OCI-LY3 (cell line): Measurements from ENCODE around the gene NFIC.
"Not testable (repeated sequence)": the region's sequence is repeated elsewhere in the genome, so short reads cannot be mapped to it uniquely, and the experiment has no call there.

ENCODE experiments used
- H2AFZ ChIP-seq: fragments of 200-600, 300-600 bp; shearing (Covaris generic); 2 replicates; pipeline ENCODE4 v1.6.0; 2014; ENCODE audit warnings: antibody characterized with exemption, low read depth, low read length
- H3K27ac ChIP-seq: fragments of 200-600, 300-600 bp; sonication (generic); 2 replicates; pipeline ENCODE4 v1.5.1; 2014; ENCODE audit warnings: mild to moderate bottlenecking, low read length, moderate library complexity, mixed read lengths
- H3K27me3 ChIP-seq: fragments of 200-600, 300-600 bp; sonication (generic); 2 replicates; pipeline ENCODE4 v1.6.1; 2014; ENCODE audit warnings: low read depth, low read length, mixed read lengths
- H3K36me3 ChIP-seq: fragments of 200-600, 300-600 bp; sonication (generic); replicated peaks from 2 replicates; pipeline ENCODE3; 2014; ENCODE audit warnings: low read depth, low read length, mixed read lengths
- H3K4me1 ChIP-seq: fragments of 300-600, 200-600 bp; sonication (generic); 2 replicates; pipeline ENCODE4 v1.6.1; 2014; ENCODE audit warnings: low read length, mixed read lengths
- H3K4me2 ChIP-seq: fragments of 200-600, 300-600 bp; sonication (generic); 2 replicates; pipeline ENCODE4 v1.6.1; 2014; ENCODE audit warnings: low read length, mixed read lengths
- H3K4me3 ChIP-seq: fragments of 300-600, 200-600 bp; sonication (generic); 2 replicates; pipeline ENCODE4 v1.5.1; 2014; ENCODE audit warnings: antibody characterized with exemption, mild to moderate bottlenecking, low read length, moderate library complexity
- H3K79me2 ChIP-seq: fragments of 300-600, 200-600 bp; shearing (Covaris generic); 2 replicates; pipeline ENCODE4 v1.6.1; 2014; ENCODE audit warnings: mild to moderate bottlenecking, low read length, mixed read lengths
- H3K9ac ChIP-seq: fragments of 300-600, 200-600 bp; shearing (Covaris generic); 2 replicates; pipeline ENCODE4 v1.6.0; 2014; ENCODE audit warnings: mild to moderate bottlenecking, low read length, moderate library complexity
- H3K9me3 ChIP-seq: fragments of 200-600, 300-600 bp; shearing (Covaris generic); 2 replicates; pipeline ENCODE4 v1.6.1; 2014; ENCODE audit warnings: low read length, mixed read lengths; ENCODE audit not compliant: insufficient read depth
- H4K20me1 ChIP-seq: fragments of 200-600, 300-600 bp; sonication (generic); 2 replicates; pipeline ENCODE4 v1.6.1; 2016; ENCODE audit warnings: low read length, mixed read lengths; ENCODE audit not compliant: insufficient read depth
- CTCF ChIP-seq: fragments of 200-600, 300-600 bp; sonication (generic); IDR thresholded peaks from 2 replicates; pipeline ENCODE4 v1.5.1; 2014; ENCODE audit warnings: antibody characterized with exemption, low read length, low read depth
- EZH2phosphoT487 ChIP-seq: fragments of 200-600 bp; shearing (Covaris generic); IDR thresholded peaks from 2 replicates; pipeline ENCODE4 v1.6.1; 2018; ENCODE audit warnings: antibody characterized with exemption, mixed run types, low read depth

Gene NFIC

GRCh38 chr19:3507371-3508120 is 141.2 kb downstream of the NFIC start:
- Histone ChIP-seq H2AFZ (no peak overlapping the region), H3K9me3 (no peaks in the 10 kb centered on the region), H3K4me1 (peaks cover 14% of the 10 kb centered on the region), H3K36me3 (peaks cover 27% of the 10 kb centered on the region), H4K20me1 (peaks cover 40% of the 10 kb centered on the region), H3K27me3 (no peaks in the 10 kb centered on the region), H3K27ac (no peak overlapping the region), H3K9ac (peak overlapping the region; percentile 84), H3K79me2 (peaks cover 64% of the 10 kb centered on the region), H3K4me2 (peak overlapping the region; percentile 93), H3K4me3 (peak overlapping the region; percentile 85)
- TF ChIP-seq CTCF (no peak), EZH2phosphoT487 (no peak)

DNA sequence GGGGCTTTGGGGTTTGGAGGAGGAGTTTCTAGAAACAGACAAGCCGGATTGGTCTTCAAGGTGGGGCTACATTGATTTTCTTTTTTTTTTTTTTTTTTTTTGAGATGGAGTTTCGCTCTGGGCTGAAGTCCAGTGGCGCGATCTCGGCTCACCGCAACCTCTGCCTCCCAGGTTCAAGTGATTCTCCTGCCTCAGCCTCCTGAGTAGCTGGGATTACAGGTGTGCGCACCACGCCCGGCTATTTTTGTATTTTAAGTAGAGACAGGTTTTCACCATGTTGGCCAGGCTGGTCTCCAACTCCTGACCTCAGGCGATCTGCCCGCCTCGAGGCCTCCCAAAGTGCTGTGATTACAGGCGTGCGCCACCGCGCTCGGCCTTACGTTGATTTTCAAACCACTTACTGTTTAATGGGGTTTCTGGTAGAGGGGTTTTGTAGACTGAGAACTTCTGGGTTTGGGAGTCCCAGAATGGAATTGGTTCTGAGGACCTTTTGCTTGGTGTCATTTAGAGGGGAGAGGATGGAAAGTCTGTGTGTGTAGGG is 141.8 kb downstream of the NFIC start:
- H3K4me3 ChIP-seq, H3K27ac ChIP-seq: not testable (repeated sequence)

GRCh38 chr19:3508771-3509535 is 142.6 kb downstream of the NFIC start:
- peaks cover 78% of the 10 kb centered on the region for H3K79me2 ChIP-seq
- H3K9ac ChIP-seq, result no peak overlapping the region
- H4K20me1 ChIP-seq, result peaks cover 54% of the 10 kb centered on the region

More for the DNA sequence above, 141.8 kb downstream of the NFIC start:
- not testable (repeated sequence) for H2AFZ ChIP-seq, H3K4me2 ChIP-seq, H3K9me3 ChIP-seq, H3K9ac ChIP-seq, H3K27me3 ChIP-seq
- Histone ChIP-seq H3K4me1 (peaks cover 14% of the 10 kb centered on the region), H4K20me1 (peaks cover 46% of the 10 kb centered on the region), H3K36me3 (peaks cover 27% of the 10 kb centered on the region), H3K79me2 (peaks cover 70% of the 10 kb centered on the region)

DNA sequence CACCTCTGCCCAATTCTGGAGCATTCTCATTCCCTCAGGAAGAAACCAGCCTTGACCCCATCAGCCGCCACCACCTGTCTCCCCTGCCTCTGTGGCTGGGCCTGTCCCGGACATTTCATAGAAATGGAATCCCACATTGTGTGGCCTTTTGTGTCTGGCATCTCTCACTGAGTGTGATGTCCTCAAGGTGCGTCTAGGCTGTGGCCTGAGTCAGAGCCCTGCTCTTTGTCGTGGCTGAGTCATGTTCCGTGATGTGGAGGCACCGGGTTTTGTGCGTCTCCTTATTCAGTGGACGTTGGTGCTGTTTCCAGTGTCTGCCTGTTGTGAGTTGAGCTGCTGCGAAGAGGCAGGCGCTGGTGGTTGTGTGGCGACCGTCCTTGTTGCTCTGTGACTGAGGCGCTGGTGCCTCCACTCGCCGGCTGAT is 143.2 kb downstream of the NFIC start:
- no peak overlapping the region for H3K4me2 ChIP-seq
- H3K27ac ChIP-seq, result no peak overlapping the region
- peaks cover 27% of the 10 kb centered on the region for H3K36me3 ChIP-seq
- no peaks in the 10 kb centered on the region for H3K27me3 ChIP-seq
- no peak overlapping the region for H3K4me3 ChIP-seq
- H3K9me3 ChIP-seq, result no peaks in the 10 kb centered on the region
- H4K20me1 ChIP-seq, result peaks cover 60% of the 10 kb centered on the region
- H3K4me1 ChIP-seq, result peaks cover 14% of the 10 kb centered on the region
- H2AFZ ChIP-seq, result no peak overlapping the region
- no peak overlapping the region for H3K9ac ChIP-seq
- TF ChIP-seq EZH2phosphoT487 (no peak), CTCF (no peak)
- H3K79me2 ChIP-seq, result peaks cover 84% of the 10 kb centered on the region

More at GRCh38 chr19:3508771-3509535, 142.6 kb downstream of the NFIC start:
- Histone ChIP-seq H3K27ac (no peak overlapping the region), H2AFZ (no peak overlapping the region), H3K27me3 (no peaks in the 10 kb centered on the region), H3K36me3 (peaks cover 27% of the 10 kb centered on the region), H3K4me2 (no peak overlapping the region), H3K4me3 (no peak overlapping the region), H3K4me1 (peaks cover 14% of the 10 kb centered on the region), H3K9me3 (no peaks in the 10 kb centered on the region)
- TF ChIP-seq CTCF (no peak), EZH2phosphoT487 (no peak)
